Activated CD4-positive, alpha-beta T cell treated with anti-CD3 and anti-CD28 coated beads, Interleukin-2, amount 10 ng/mL, durations not matched to agents 7 days and 5 days (primary cell): Measurements from ENCODE around the gene PCDHGA5. TPM values are rescaled to one million over a fixed set of nuclear protein-coding genes. Genes with fewer than 3 reads are reported as not detected.

Source experiments
- CTCF ChIA-PET: fragments of 350-600 bp; sonication (Branson Sonifier 250); formaldehyde crosslinking; loops from one replicate; lab custom pipeline; 2021; ENCODE audit warnings: antibody characterized with exemption; lab: Charles Lee
- POLR2A ChIA-PET: fragments of 350-600 bp; sonication (Branson Sonifier 250); formaldehyde crosslinking; loops from one replicate; lab custom pipeline; 2021; ENCODE audit warnings: antibody characterized with exemption; lab: Charles Lee
- DNase-seq: peaks from one replicate; pipeline ENCODE4 v3.0.0-alpha.2; 2020
- H3K27ac Mint-ChIP-seq: one replicate; pipeline ENCODE4 v1.8.0; 2021; ENCODE audit warnings: mild to moderate bottlenecking, moderate library complexity, mixed read lengths
- H3K27me3 Mint-ChIP-seq: one replicate; pipeline ENCODE4 v1.8.0; 2021; ENCODE audit warnings: mixed read lengths
- H3K36me3 Mint-ChIP-seq: one replicate; pipeline ENCODE4 v1.8.0; 2021; ENCODE audit warnings: low read depth, mixed read lengths
- H3K4me1 Mint-ChIP-seq: one replicate; pipeline ENCODE4 v1.8.0; 2021; ENCODE audit warnings: mixed read lengths
- H3K4me3 Mint-ChIP-seq: one replicate; pipeline ENCODE4 v1.8.0; 2021; ENCODE audit warnings: mild to moderate bottlenecking, moderate library complexity, mixed read lengths
- H3K9me3 Mint-ChIP-seq: one replicate; pipeline ENCODE4 v1.8.0; 2021; ENCODE audit warnings: mixed read lengths
- total RNA-seq, 2 experiments: library from RNA; stranded (reverse); gene quantifications; one replicate each; pipeline ENCODE4 v1.2.3, GENCODE V29; 2021

The PCDHGA5 gene
- total RNA-seq, 2 experiments from 2014 or later = 0.05 TPM; not detected in 1

- peaks cover 3% of the 10 kb centered on the region for H3K36me3 Mint-ChIP-seq
- POLR2A ChIA-PET = no interaction called here
- H3K9me3 Mint-ChIP-seq = peaks cover 28% of the 10 kb centered on the region
- H3K4me3 Mint-ChIP-seq = no peak overlapping the region
- H3K27ac Mint-ChIP-seq = no peak overlapping the region
- CTCF ChIA-PET = interaction anchor here (0.6 to 2.4 kb wide), 5 partner anchors 8 to 143 kb away, joined by 3 to 7 read pairs (median 3); partner anchors contain the start of genes PCDHGA3, PCDHGA5 and PCDHGB7
- peaks cover 2% of the 10 kb centered on the region for H3K4me1 Mint-ChIP-seq
- no peak for DNase-seq
- H3K27me3 Mint-ChIP-seq = peaks cover 34% of the 10 kb centered on the region
Observed at GRCh38 chr5:141356133-141356532, 7.8 kb upstream of the PCDHGA5 start.

GRCh38 chr5:141356950-141357349 lies 7.0 kb upstream of the PCDHGA5 start:
- Mint-ChIP-seq H3K27ac (no peak overlapping the region), H3K9me3 (peaks cover 31% of the 10 kb centered on the region), H3K27me3 (peaks cover 38% of the 10 kb centered on the region), H3K4me3 (no peak overlapping the region), H3K36me3 (peaks cover 3% of the 10 kb centered on the region), H3K4me1 (peaks cover 2% of the 10 kb centered on the region)
- ChIA-PET CTCF (interaction anchor here (2.4 kb wide), 1 partner anchor 13 kb away, joined by 7 read pairs; the partner anchor contains the start of gene PCDHGA3), POLR2A (no interaction called here)
- DNase-seq = no peak

- Mint-ChIP-seq H3K36me3 (peaks cover 2% of the 10 kb centered on the region), H3K9me3 (peaks cover 40% of the 10 kb centered on the region), H3K4me3 (peak within 1 kb of the TSS; percentile 56), H3K27ac (no peak within 1 kb of the TSS), H3K27me3 (peaks cover 51% of the 10 kb centered on the region), H3K4me1 (peaks cover 2% of the 10 kb centered on the region)
- ChIA-PET POLR2A (no interaction called here), CTCF (interaction anchor here (0.9 to 1.2 kb wide), 3 partner anchors 10 to 40 kb away, joined by 3 read pairs; partner anchors contain the start of genes PCDHGB1 and TAF7)
- no peak for DNase-seq
Observed at GRCh38 chr5:141359790-141360426, 4.1 kb upstream of the PCDHGA5 start, which contains the start of gene PCDHGB2. TSS of gene PCDHGB2 (plus strand) at chr5:141359994. CDS start at chr5:141360136, 142 bp downstream.

GRCh38 chr5:141360685-141361084 lies 3.3 kb upstream of the PCDHGA5 start:
- DNase-seq = no peak
- ChIA-PET CTCF (interaction anchor here (1.2 kb wide), 1 partner anchor 30 kb away, joined by 3 read pairs; no protein-coding TSS in a partner anchor), POLR2A (no interaction called here)
- Mint-ChIP-seq H3K4me3 (no peak overlapping the region), H3K4me1 (peaks cover 2% of the 10 kb centered on the region), H3K36me3 (peaks cover 7% of the 10 kb centered on the region), H3K9me3 (peaks cover 43% of the 10 kb centered on the region), H3K27me3 (peaks cover 59% of the 10 kb centered on the region), H3K27ac (no peak overlapping the region)

GRCh38 chr5:141362719-141363118 lies 1.2 kb upstream of the PCDHGA5 start:
- POLR2A ChIA-PET = no interaction called here
- CTCF ChIA-PET = no interaction called here
- Mint-ChIP-seq H3K9me3 (peaks cover 40% of the 10 kb centered on the region), H3K36me3 (peaks cover 7% of the 10 kb centered on the region), H3K4me3 (no peak overlapping the region), H3K4me1 (peaks cover 2% of the 10 kb centered on the region), H3K27me3 (peaks cover 58% of the 10 kb centered on the region), H3K27ac (no peak overlapping the region)
- DNase-seq = no peak

GRCh38 chr5:141366016-141366896 lies 2.3 kb downstream of the PCDHGA5 start:
- Mint-ChIP-seq H3K27ac (no peak overlapping the region), H3K27me3 (peaks cover 67% of the 10 kb centered on the region)
- CTCF ChIA-PET = no interaction called here

GRCh38 chr5:141369994-141370848 lies 6.3 kb downstream of the PCDHGA5 start, which contains the start of gene PCDHGB3:
TSS of gene PCDHGB3 (plus strand) at chr5:141370242. CDS start at chr5:141370395, 153 bp downstream.
- POLR2A ChIA-PET = no interaction called here
- peaks cover 4% of the 10 kb centered on the region for H3K4me1 Mint-ChIP-seq
- CTCF ChIA-PET = interaction anchor here (0.6 to 3.0 kb wide), 14 partner anchors 13 to 194 kb away, joined by 3 to 11 read pairs (median 4); partner anchors contain the start of genes PCDHGA1, PCDHGA10, PCDHGA11 and PCDHGA3
- no peak for DNase-seq
- H3K27ac Mint-ChIP-seq = no peak within 1 kb of the TSS
- H3K36me3 Mint-ChIP-seq = peaks cover 6% of the 10 kb centered on the region
- H3K27me3 Mint-ChIP-seq = peaks cover 53% of the 10 kb centered on the region
- H3K9me3 Mint-ChIP-seq = peaks cover 34% of the 10 kb centered on the region
- H3K4me3 Mint-ChIP-seq = peak within 1 kb of the TSS; percentile 48

More at GRCh38 chr5:141366016-141366896, 2.3 kb downstream of the PCDHGA5 start:
- H3K4me1 Mint-ChIP-seq = no peaks in the 10 kb centered on the region
- H3K36me3 Mint-ChIP-seq = peaks cover 7% of the 10 kb centered on the region
- no peak overlapping the region for H3K4me3 Mint-ChIP-seq
- DNase-seq = no peak
- H3K9me3 Mint-ChIP-seq = peaks cover 37% of the 10 kb centered on the region
- POLR2A ChIA-PET = no interaction called here

- ChIA-PET CTCF (interaction anchor here (0.7 to 3.0 kb wide), 4 partner anchors 15 to 51 kb away, joined by 3 to 11 read pairs (median 3); partner anchors contain the start of genes PCDHGA1, PCDHGA10 and TAF7), POLR2A (no interaction called here)
- Mint-ChIP-seq H3K4me3 (no peak overlapping the region), H3K27ac (no peak overlapping the region), H3K9me3 (peaks cover 33% of the 10 kb centered on the region), H3K36me3 (no peaks in the 10 kb centered on the region), H3K27me3 (peaks cover 43% of the 10 kb centered on the region), H3K4me1 (peaks cover 4% of the 10 kb centered on the region)
- no peak for DNase-seq
Observed at GRCh38 chr5:141371572-141372475, 7.9 kb downstream of the PCDHGA5 start.

GRCh38 chr5:141373673-141374317 lies 9.8 kb downstream of the PCDHGA5 start, which contains the start of gene PCDHGA6:
TSS of gene PCDHGA6 (plus strand) at chr5:141373891. CDS start at chr5:141374084, 193 bp downstream.
- peak within 1 kb of the TSS; percentile 9 for H3K27ac Mint-ChIP-seq
- peaks cover 33% of the 10 kb centered on the region for H3K9me3 Mint-ChIP-seq
- ChIA-PET CTCF (interaction anchor here (0.5 to 1.7 kb wide), 5 partner anchors 10 to 1019 kb away, joined by 3 to 6 read pairs (median 4); partner anchors contain the start of genes PCDHGA5 and PCDHGB5), POLR2A (no interaction called here)
- peaks cover 4% of the 10 kb centered on the region for H3K4me1 Mint-ChIP-seq
- DNase-seq = no peak
- no peaks in the 10 kb centered on the region for H3K36me3 Mint-ChIP-seq
- H3K4me3 Mint-ChIP-seq = no peak within 1 kb of the TSS
- peaks cover 38% of the 10 kb centered on the region for H3K27me3 Mint-ChIP-seq

- Mint-ChIP-seq H3K4me1 (peaks cover 4% of the 10 kb centered on the region), H3K36me3 (no peaks in the 10 kb centered on the region), H3K27me3 (peaks cover 32% of the 10 kb centered on the region), H3K9me3 (peaks cover 33% of the 10 kb centered on the region), H3K4me3 (no peak overlapping the region), H3K27ac (no peak overlapping the region)
- no peak for DNase-seq
- ChIA-PET POLR2A (no interaction called here), CTCF (interaction anchor here (0.5 to 1.7 kb wide), 6 partner anchors 10 to 1018 kb away, joined by 3 to 6 read pairs (median 4); partner anchors contain the start of genes PCDHGA11, PCDHGA5 and PCDHGB5)
Observed at GRCh38 chr5:141374627-141375026, 10.7 kb downstream of the PCDHGA5 start.
